Nephron progenitor cell (in vitro differentiated cells): ENCODE measurements around the gene SPIRE2.
A peak's percentile ranks its signal among the peaks of the same experiment; 100 is the strongest.

Experiments used
- DNase-seq: peaks from one replicate; pipeline ENCODE4 v3.0.0; 2021
- H3K27ac Mint-ChIP-seq: 2 replicates; pipeline ENCODE4 v1.8.0; 2021; ENCODE audit warnings: mild to moderate bottlenecking, moderate library complexity, mixed read lengths
- H3K27me3 Mint-ChIP-seq: 2 replicates; pipeline ENCODE4 v1.8.0; 2021; ENCODE audit warnings: mild to moderate bottlenecking, low read depth, mixed read lengths; ENCODE audit not compliant: poor library complexity
- H3K36me3 Mint-ChIP-seq: 2 replicates; pipeline ENCODE4 v1.8.0; 2021; ENCODE audit warnings: low read depth, mixed read lengths
- H3K4me1 Mint-ChIP-seq: 2 replicates; pipeline ENCODE4 v1.8.0; 2021; ENCODE audit warnings: mixed read lengths
- H3K4me3 Mint-ChIP-seq: 2 replicates; pipeline ENCODE4 v1.8.0; 2021; ENCODE audit warnings: mild to moderate bottlenecking, moderate library complexity, mixed read lengths
- H3K9me3 Mint-ChIP-seq: 2 replicates; pipeline ENCODE4 v1.8.0; 2021; ENCODE audit warnings: mild to moderate bottlenecking, moderate library complexity, mixed read lengths
- TF ChIP-seq, protein P1 (sequence below): fragments of 200-600 bp; sonication (generic); IDR thresholded peaks from 2 replicates; pipeline ENCODE4 v1.5.0; 2021; ENCODE audit warnings: antibody characterized with exemption

The SPIRE2 gene

GRCh38 chr16:89845417-89845816 is 17.1 kb downstream of the SPIRE2 start:
- Mint-ChIP-seq H3K4me3 (no peak overlapping the region), H3K36me3 (no peaks in the 10 kb centered on the region), H3K27ac (no peak overlapping the region), H3K27me3 (no peaks in the 10 kb centered on the region), H3K4me1 (peaks cover 19% of the 10 kb centered on the region), H3K9me3 (no peaks in the 10 kb centered on the region)
- TF ChIP-seq, protein P1, sequence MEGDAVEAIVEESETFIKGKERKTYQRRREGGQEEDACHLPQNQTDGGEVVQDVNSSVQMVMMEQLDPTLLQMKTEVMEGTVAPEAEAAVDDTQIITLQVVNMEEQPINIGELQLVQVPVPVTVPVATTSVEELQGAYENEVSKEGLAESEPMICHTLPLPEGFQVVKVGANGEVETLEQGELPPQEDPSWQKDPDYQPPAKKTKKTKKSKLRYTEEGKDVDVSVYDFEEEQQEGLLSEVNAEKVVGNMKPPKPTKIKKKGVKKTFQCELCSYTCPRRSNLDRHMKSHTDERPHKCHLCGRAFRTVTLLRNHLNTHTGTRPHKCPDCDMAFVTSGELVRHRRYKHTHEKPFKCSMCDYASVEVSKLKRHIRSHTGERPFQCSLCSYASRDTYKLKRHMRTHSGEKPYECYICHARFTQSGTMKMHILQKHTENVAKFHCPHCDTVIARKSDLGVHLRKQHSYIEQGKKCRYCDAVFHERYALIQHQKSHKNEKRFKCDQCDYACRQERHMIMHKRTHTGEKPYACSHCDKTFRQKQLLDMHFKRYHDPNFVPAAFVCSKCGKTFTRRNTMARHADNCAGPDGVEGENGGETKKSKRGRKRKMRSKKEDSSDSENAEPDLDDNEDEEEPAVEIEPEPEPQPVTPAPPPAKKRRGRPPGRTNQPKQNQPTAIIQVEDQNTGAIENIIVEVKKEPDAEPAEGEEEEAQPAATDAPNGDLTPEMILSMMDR = no peak
- no peak for DNase-seq

DNA sequence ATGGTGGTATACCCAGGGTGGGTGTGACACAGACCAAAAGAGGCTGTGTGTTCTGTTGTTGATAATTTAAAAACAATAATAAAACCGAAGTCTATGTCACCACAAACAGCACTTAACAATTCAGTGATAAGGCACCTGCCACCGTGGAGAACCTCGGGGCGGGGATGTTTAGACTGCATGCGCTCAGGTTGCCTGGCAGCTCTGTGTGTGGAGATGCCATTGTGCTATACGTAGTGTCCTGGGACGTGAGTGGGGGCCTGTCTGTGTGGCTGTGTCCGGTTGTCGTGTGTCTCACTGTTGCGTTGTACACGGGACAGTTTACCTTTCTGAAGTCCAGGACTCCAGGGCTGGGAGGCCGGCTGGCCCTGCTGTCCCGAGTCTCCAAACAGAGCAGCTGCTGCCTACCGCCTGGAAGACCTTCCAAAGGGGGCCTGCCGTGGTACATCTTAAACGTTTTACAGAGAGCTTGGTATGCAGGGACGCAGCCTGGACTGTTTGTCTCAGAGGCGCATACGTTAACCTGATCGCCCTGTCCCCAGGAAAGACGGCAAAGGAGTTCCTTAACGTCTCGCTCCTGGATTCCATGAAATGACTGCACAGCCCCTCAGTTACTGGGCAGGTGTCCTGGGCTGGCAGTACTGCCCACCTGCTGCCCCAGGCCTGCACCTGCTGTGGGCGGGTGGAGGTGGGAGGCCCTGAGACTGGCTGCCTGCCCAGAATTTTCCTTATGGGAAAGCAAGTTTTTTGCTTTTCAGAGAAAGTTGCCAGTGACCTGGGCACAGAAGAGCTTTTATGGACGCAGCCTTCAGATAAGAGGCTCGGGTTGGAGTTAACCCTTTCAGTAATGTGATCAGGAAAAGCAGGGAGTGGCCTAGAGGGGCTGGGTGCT is 19.0 kb downstream of the SPIRE2 start:
- Mint-ChIP-seq H3K4me3 (no peak overlapping the region), H3K27me3 (no peaks in the 10 kb centered on the region), H3K27ac (no peak overlapping the region), H3K9me3 (no peaks in the 10 kb centered on the region), H3K4me1 (peaks cover 32% of the 10 kb centered on the region), H3K36me3 (peaks cover 5% of the 10 kb centered on the region)
- TF ChIP-seq, protein P1 = no peak
- no peak for DNase-seq

DNA sequence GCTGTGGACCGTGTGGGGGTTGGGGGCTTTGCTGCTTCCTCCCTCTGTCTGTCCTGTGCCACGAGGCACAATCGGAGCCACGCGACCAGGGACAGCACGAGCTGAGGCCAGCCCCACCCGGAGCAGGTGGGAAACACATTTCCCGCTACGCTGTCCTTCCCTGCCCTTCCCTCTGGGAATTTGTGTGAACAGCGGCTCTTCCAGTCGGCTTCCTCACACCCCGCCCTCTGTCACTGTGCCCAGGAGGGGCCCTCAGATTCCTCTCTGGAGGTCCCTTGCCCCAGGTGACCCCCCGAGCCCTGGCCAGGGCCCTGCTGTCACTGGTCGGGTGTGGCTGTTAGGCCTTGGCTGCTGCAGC is 19.6 kb downstream of the SPIRE2 start:
- Mint-ChIP-seq H3K9me3 (no peaks in the 10 kb centered on the region), H3K4me1 (peaks cover 32% of the 10 kb centered on the region), H3K27me3 (no peaks in the 10 kb centered on the region), H3K27ac (no peak overlapping the region), H3K4me3 (no peak overlapping the region), H3K36me3 (peaks cover 5% of the 10 kb centered on the region)
- DNase-seq = no peak
- TF ChIP-seq, protein P1 = no peak

- no peaks in the 10 kb centered on the region for H3K9me3 Mint-ChIP-seq
- H3K27ac Mint-ChIP-seq = no peak overlapping the region
- DNase-seq = no peak
Observed at GRCh38 chr16:89848974-89849373, 20.7 kb downstream of the SPIRE2 start.

DNA sequence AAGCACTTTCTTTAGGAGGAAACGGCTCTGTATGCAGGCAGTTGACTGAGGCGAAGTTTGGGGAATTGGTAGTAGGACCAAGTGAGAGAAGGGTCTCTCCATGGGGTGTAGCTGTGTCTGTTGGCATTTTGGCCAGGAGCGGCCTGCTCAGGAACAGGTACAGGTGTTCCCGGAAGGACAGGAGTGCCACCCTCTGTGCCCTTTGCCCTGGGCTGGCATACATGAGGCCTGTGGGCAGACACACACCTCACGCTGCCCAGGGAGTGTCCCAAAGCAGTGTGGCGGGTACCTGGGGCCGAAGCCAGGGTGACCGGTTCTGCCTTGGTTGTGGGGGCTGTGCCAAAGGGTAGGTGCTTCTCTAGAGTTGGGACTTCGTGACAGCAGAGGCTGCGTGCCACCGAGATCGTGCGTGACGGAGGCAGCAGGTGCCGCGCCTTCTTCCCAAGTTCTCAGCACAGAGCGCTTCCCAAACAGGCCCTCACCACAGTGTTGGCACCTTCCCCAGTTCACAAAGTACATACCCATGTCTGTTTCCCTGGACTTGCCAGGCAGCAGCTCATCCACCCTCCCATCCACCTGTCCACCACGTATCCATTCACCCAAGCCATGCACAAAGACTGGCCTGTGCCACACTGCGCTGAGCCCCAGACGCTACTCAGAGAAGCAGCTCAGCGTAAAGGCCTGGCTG is 25.2 kb downstream of the SPIRE2 start:
- H3K4me3 Mint-ChIP-seq = no peak overlapping the region
- peak overlapping the region; percentile 57 for H3K27ac Mint-ChIP-seq
- TF ChIP-seq, protein P1 = no peak
- no peak for DNase-seq
- no peaks in the 10 kb centered on the region for H3K27me3 Mint-ChIP-seq
- peaks cover 23% of the 10 kb centered on the region for H3K4me1 Mint-ChIP-seq
- H3K9me3 Mint-ChIP-seq = no peaks in the 10 kb centered on the region
- peaks cover 5% of the 10 kb centered on the region for H3K36me3 Mint-ChIP-seq

More at GRCh38 chr16:89848974-89849373, 20.7 kb downstream of the SPIRE2 start:
- Mint-ChIP-seq H3K4me3 (no peak overlapping the region), H3K36me3 (peaks cover 5% of the 10 kb centered on the region), H3K27me3 (no peaks in the 10 kb centered on the region), H3K4me1 (peaks cover 32% of the 10 kb centered on the region)
- TF ChIP-seq, protein P1 = no peak
